ENCODE data around the gene RGS19. TPM values are rescaled to one million over a fixed set of nuclear protein-coding genes. Genes with fewer than 3 reads are reported as not detected.

The RGS19 gene
- total RNA-seq, 1 experiment from 2014 or later, result 12.8 TPM

- Mint-ChIP-seq H3K4me3 (peak overlapping the region; percentile 48 to 75), H3K27me3 (ENCODE audit: low read depth) (peaks cover 82% of the 10 kb centered on the region)
Observed at GRCh38 chr20:64042054-64042781, 37.1 kb downstream of the RGS19 start.

More at GRCh38 chr20:64042054-64042781, 37.1 kb downstream of the RGS19 start:
- no peaks in the 10 kb centered on the region for H3K9me3 ChIP-seq (ENCODE audit: control insufficient read depth, low read depth, low read length)
- H4K91ac ChIP-seq (ENCODE audit: insufficient read length, low read depth, low read length), result no peak overlapping the region
- H3T11ph ChIP-seq (ENCODE audit: low read length), result no peak overlapping the region
- no peak overlapping the region for H2AFZ ChIP-seq (ENCODE audit: low read length)
- H4K8ac ChIP-seq (replicated peaks; ENCODE audit: insufficient read length, low read depth, low read length), result no peak overlapping the region
- Mint-ChIP-seq H3K9me3 (peaks cover 2 to 3% of the 10 kb centered on the region in 2 experiments; a peak in 2 of 5 replicates), H3K27ac (no peak overlapping the region), H3K4me1 (peaks cover 18 to 26% of the 10 kb centered on the region in 2 experiments), H3K36me3 (ENCODE audit: insufficient read depth in 1 of 3, low read depth in 3 of 3) (peaks cover 0 to 2% (median 0%) of the 10 kb centered on the region in 3 experiments; a peak in 3 of 7 replicates)
- no peak overlapping the region for H2AK5ac ChIP-seq (ENCODE audit: insufficient read length, low read length)
- H4K20me1 ChIP-seq (ENCODE audit: control insufficient read depth, insufficient read depth, insufficient read length), result no peaks in the 10 kb centered on the region
- H3K23me2 ChIP-seq (ENCODE audit: insufficient read length, low read depth, low read length, poor library complexity, severe bottlenecking), result peaks cover 14% of the 10 kb centered on the region
- no peak overlapping the region for H2BK12ac ChIP-seq (ENCODE audit: insufficient read length, low read depth, low read length)
- H2BK5ac ChIP-seq (ENCODE audit: insufficient read length, low read length), result no peak overlapping the region
- no peaks in the 10 kb centered on the region for H3K79me2 ChIP-seq (ENCODE audit: insufficient read depth, low read length)
- H3K18ac ChIP-seq (ENCODE audit: insufficient read length, low read depth, low read length), result no peak overlapping the region
- no peak overlapping the region for H2BK15ac ChIP-seq (ENCODE audit: low read depth, low read length)
- H3K4me2 ChIP-seq (ENCODE audit: insufficient read depth, insufficient read length, low read length), result peak overlapping the region; percentile 65
- no peak overlapping the region for H2BK20ac ChIP-seq (ENCODE audit: low read depth, low read length, poor library complexity, severe bottlenecking)
- no peaks in the 10 kb centered on the region for H3K79me1 ChIP-seq (ENCODE audit: insufficient read depth, low read depth, low read length, poor library complexity, severe bottlenecking)
- no peak overlapping the region for H3K56ac ChIP-seq (ENCODE audit: insufficient read length, low read depth, low read length)
- H3K4ac ChIP-seq (ENCODE audit: low read depth, low read length), result no peak overlapping the region
- DNase-seq, result no peak
- no peak overlapping the region for H3K9ac ChIP-seq (ENCODE audit: extremely low read depth, insufficient read length, low read length)
- peaks cover 5% of the 10 kb centered on the region; the same call in 1 of the 2 replicates for H3K4me1 ChIP-seq (ENCODE audit: insufficient read depth, low read length)
- H4K5ac ChIP-seq (ENCODE audit: insufficient read length, low read depth, low read length), result no peak overlapping the region
- TF ChIP-seq CTCF (conservative IDR thresholded peaks at IDR 0.05), result no peak
- no peak overlapping the region for H3K27ac ChIP-seq (ENCODE audit: insufficient read length, low read depth, low read length)
- no CpG with 5 or more reads among the region's 55 CpGs for WGBS (ENCODE audit: extremely low coverage, insufficient read length, low lambda C conversion rate)
- H3K27me3 ChIP-seq (ENCODE audit: insufficient read depth, low read length), result peaks cover 26% of the 10 kb centered on the region; the same call in 1 of the 2 replicates
- no peak overlapping the region for H2BK120ac ChIP-seq (ENCODE audit: low read depth, low read length, poor library complexity, severe bottlenecking)
- H3K14ac ChIP-seq (ENCODE audit: insufficient read depth, low read length), result peak overlapping the region; percentile 51; the same call in 1 of the 2 replicates
- no peak overlapping the region for H3K23ac ChIP-seq (ENCODE audit: insufficient read length, low read depth, low read length)

All from H9 (cell line).